ENCODE results near the gene ZBTB24. TPM values are rescaled to one million over a fixed set of nuclear protein-coding genes. Genes with fewer than 3 reads are reported as not detected.
A peak's percentile ranks its signal among the peaks of the same experiment; 100 is the strongest.
"Not testable (repeated sequence)": the region's sequence is repeated elsewhere in the genome, so short reads cannot be mapped to it uniquely, and the experiment has no call there.

Gene ZBTB24
- total RNA-seq, 1 donor from 2014 or later = 10.2 TPM

GRCh38 chr6:109469591-109470189, 13.3 kb downstream of the ZBTB24 start:
- Histone ChIP-seq H3K36me3 (peaks cover 57 to 82% of the 10 kb centered on the region in 2 donors), H3K4me3 (no peak overlapping the region), H3K9me3 (no peaks in the 10 kb centered on the region), H3K4me1 (no peaks in the 10 kb centered on the region), H3K27ac (no peak overlapping the region), H3K27me3 (no peaks in the 10 kb centered on the region)
- no peak for DNase-seq (ENCODE audit: low spot score in 2 of 2)
- TF ChIP-seq CTCF (IDR thresholded peaks at IDR 0.05) = no peak
- intact Hi-C loops (cut with DNase I) = no loop called here

- no peak overlapping the region for H3K4me3 ChIP-seq
- H3K4me1 ChIP-seq = no peaks in the 10 kb centered on the region
- no peaks in the 10 kb centered on the region for H3K9me3 ChIP-seq
- peaks cover 39 to 68% of the 10 kb centered on the region in 2 donors for H3K36me3 ChIP-seq
- no peak for TF ChIP-seq CTCF (IDR thresholded peaks at IDR 0.05)
- no peak overlapping the region for H3K27ac ChIP-seq
- no peak for DNase-seq (ENCODE audit: low spot score in 2 of 2)
- H3K27me3 ChIP-seq = no peaks in the 10 kb centered on the region
- intact Hi-C loops (cut with DNase I) = no loop called here
These were observed 15.3 kb downstream of the ZBTB24 start for GRCh38 chr6:109467696-109468095.

GRCh38 chr6:109466212-109466923, 16.7 kb downstream of the ZBTB24 start:
- H3K36me3 ChIP-seq = peaks cover 33 to 56% of the 10 kb centered on the region in 2 donors

GRCh38 chr6:109465772-109466171, 17.2 kb downstream of the ZBTB24 start:
- Histone ChIP-seq H3K9me3 (no peaks in the 10 kb centered on the region), H3K27ac (no peak overlapping the region), H3K27me3 (no peaks in the 10 kb centered on the region), H3K4me1 (no peaks in the 10 kb centered on the region), H3K4me3 (no peak overlapping the region), H3K36me3 (peaks cover 27 to 54% of the 10 kb centered on the region in 2 donors)
- no peak for TF ChIP-seq CTCF (IDR thresholded peaks at IDR 0.05)
- peak in 1 of 2 donors; percentile 51 for DNase-seq (ENCODE audit: low spot score in 2 of 2)
- intact Hi-C loops (cut with DNase I) = no loop called here

More at GRCh38 chr6:109466212-109466923, 16.7 kb downstream of the ZBTB24 start:
- TF ChIP-seq CTCF (IDR thresholded peaks at IDR 0.05) = no peak
- H3K9me3 ChIP-seq = no peaks in the 10 kb centered on the region
- H3K4me1 ChIP-seq = no peaks in the 10 kb centered on the region
- no peak overlapping the region for H3K27ac ChIP-seq
- intact Hi-C loops (cut with DNase I) = no loop called here
- DNase-seq (ENCODE audit: low spot score in 2 of 2) = no peak
- H3K4me3 ChIP-seq = no peak overlapping the region
- H3K27me3 ChIP-seq = no peaks in the 10 kb centered on the region

- Histone ChIP-seq H3K4me1 (peaks cover 0 to under 1% of the 10 kb centered on the region in 2 donors), H3K4me3 (no peak overlapping the region), H3K9me3 (no peaks in the 10 kb centered on the region), H3K27ac (no peak overlapping the region), H3K36me3 (peaks cover 10 to 28% of the 10 kb centered on the region in 2 donors), H3K27me3 (no peaks in the 10 kb centered on the region)
- TF ChIP-seq CTCF (IDR thresholded peaks at IDR 0.05) = no peak
- DNase-seq (ENCODE audit: low spot score in 2 of 2) = no peak
- intact Hi-C loops (cut with DNase I) = no loop called here
These were observed 21.1 kb downstream of the ZBTB24 start for GRCh38 chr6:109461733-109462526.

GRCh38 chr6:109461205-109461604, 21.8 kb downstream of the ZBTB24 start:
- H3K27ac ChIP-seq; DNase-seq (ENCODE audit: low spot score in 2 of 2); H3K4me1 ChIP-seq; H3K9me3 ChIP-seq; intact Hi-C loops (cut with DNase I); H3K4me3 ChIP-seq; H3K27me3 ChIP-seq: not testable (repeated sequence)
- H3K36me3 ChIP-seq = peaks cover 7 to 24% of the 10 kb centered on the region in 2 donors

All from ascending aorta (tissue), 2 donors.